PC-3 (cell line): ENCODE data around the gene LHFPL6. TPM values are rescaled to one million over a fixed set of nuclear protein-coding genes. Genes with fewer than 3 reads are reported as not detected.

Source experiments
- ATAC-seq: fragments of 200-7000 bp; cut with Tn5 transposase; 2 replicates; pipeline ENCODE4 v1.9.1; 2020; ENCODE audit warnings: mild to moderate bottlenecking, moderate library complexity
- BruUV-seq: library from RNA; stranded (reverse); fragments of 400-500 nt; replicated peaks from 2 replicates; lab custom pipeline; 2021; lab: Mats Ljungman, UMichigan
- CTCF ChIA-PET: fragments of 300-600 bp; sonication (Branson Sonifier 250); formaldehyde crosslinking; loops from one replicate; lab custom pipeline; 2022; ENCODE audit warnings: antibody characterized with exemption; lab: Charles Lee
- POLR2A ChIA-PET: fragments of 300-600 bp; sonication (Branson Sonifier 250); formaldehyde crosslinking; loops from one replicate; lab custom pipeline; 2022; ENCODE audit warnings: antibody characterized with exemption; ENCODE audit not compliant: unreplicated experiment; lab: Charles Lee
- DNase-seq: peaks from one replicate; pipeline ENCODE4 v3.0.0-alpha.2; 2015
- H2AFZ ChIP-seq: fragments of 300-600 bp; sonication (generic); 2 replicates; pipeline ENCODE4 v1.6.0; 2016; ENCODE audit warnings: antibody characterized with exemption, low read length
- H3F3A ChIP-seq: fragments of 300-600 bp; sonication (generic); one replicate; pipeline ENCODE4 v1.6.0; 2017; ENCODE audit warnings: antibody characterized with exemption, low read length, control low read depth, mild to moderate bottlenecking; ENCODE audit not compliant: unreplicated experiment
- H3K27ac ChIP-seq: fragments of 300-600 bp; sonication (generic); 2 replicates; pipeline ENCODE4 v1.5.1; 2016; ENCODE audit warnings: mild to moderate bottlenecking, low read length
- H3K27me3 ChIP-seq: fragments of 300-600 bp; sonication (generic); 2 replicates; pipeline ENCODE4 v1.6.1; 2016; ENCODE audit warnings: low read length, mixed read lengths
- H3K36me3 ChIP-seq: fragments of 300-600 bp; sonication (generic); 2 replicates; pipeline ENCODE4 v1.6.1; 2016; ENCODE audit warnings: low read depth, mixed run types, low read length, mixed read lengths
- H3K4me1 ChIP-seq: fragments of 300-600 bp; sonication (generic); 2 replicates; pipeline ENCODE4 v1.5.1; 2016; ENCODE audit warnings: low read length; ENCODE audit not compliant: insufficient read depth
- H3K4me2 ChIP-seq: fragments of 300-600 bp; sonication (generic); 2 replicates; pipeline ENCODE4 v1.6.0; 2016; ENCODE audit warnings: low read length
- H3K4me3 ChIP-seq: fragments of 300-600 bp; sonication (generic); 2 replicates; pipeline ENCODE4 v1.5.1; 2016; ENCODE audit warnings: mild to moderate bottlenecking, low read length, mixed read lengths
- H3K79me2 ChIP-seq: fragments of 300-600 bp; sonication (generic); 2 replicates; pipeline ENCODE4 v1.6.1; 2017; ENCODE audit warnings: low read length, mixed read lengths
- H3K9ac ChIP-seq: fragments of 300-600 bp; sonication (generic); 2 replicates; pipeline ENCODE4 v1.6.0; 2016; ENCODE audit warnings: mild to moderate bottlenecking, low read length
- H3K9me2 ChIP-seq: fragments of 300-600 bp; sonication (generic); replicated peaks from 2 replicates; pipeline ENCODE4 v1.6.1; 2016; ENCODE audit warnings: mixed run types, low read length, mixed read lengths
- H3K9me3 ChIP-seq: fragments of 300-600 bp; sonication (generic); 2 replicates; pipeline ENCODE4 v1.6.1; 2016; ENCODE audit warnings: low read length, mixed read lengths
- H4K20me1 ChIP-seq: fragments of 300-600 bp; sonication (generic); 2 replicates; pipeline ENCODE4 v1.6.1; 2016; ENCODE audit warnings: low read length, mixed read lengths
- EZH2 ChIP-seq: fragments of 300-600 bp; sonication (generic); IDR thresholded peaks from one replicate; pipeline ENCODE4 v1.6.1; 2017; ENCODE audit warnings: antibody characterized with exemption, mild to moderate bottlenecking, low read length; ENCODE audit not compliant: unreplicated experiment
- EZH2phosphoT487 ChIP-seq: fragments of 300-600 bp; sonication (generic); IDR thresholded peaks from 2 replicates; pipeline ENCODE4 v1.6.1; 2018; ENCODE audit warnings: mild to moderate bottlenecking, antibody characterized with exemption, low read length, borderline replicate concordance
- intact Hi-C: fragments of 100-400 bp; cut with micrococcal nuclease; formaldehyde crosslinking; loops from 2 replicates; pipeline ENCODE4 v1.9.0; 2023
- total RNA-seq: library from RNA; depleted of rRNA; stranded (reverse); fragments of >200 nt; gene quantifications from 2 replicates; pipeline ENCODE4 v1.2.3, GENCODE V29; 2014
- TF ChIP-seq, protein P1 (sequence below): fragments of 300-600 bp; sonication (generic); conservative IDR thresholded peaks from 2 replicates; pipeline ENCODE4 v1.5.1; 2017; ENCODE audit warnings: antibody characterized with exemption, low read depth, mild to moderate bottlenecking, low read length

The LHFPL6 gene
- total RNA-seq, 1 experiment from 2014 or later = 7.8 TPM

DNA sequence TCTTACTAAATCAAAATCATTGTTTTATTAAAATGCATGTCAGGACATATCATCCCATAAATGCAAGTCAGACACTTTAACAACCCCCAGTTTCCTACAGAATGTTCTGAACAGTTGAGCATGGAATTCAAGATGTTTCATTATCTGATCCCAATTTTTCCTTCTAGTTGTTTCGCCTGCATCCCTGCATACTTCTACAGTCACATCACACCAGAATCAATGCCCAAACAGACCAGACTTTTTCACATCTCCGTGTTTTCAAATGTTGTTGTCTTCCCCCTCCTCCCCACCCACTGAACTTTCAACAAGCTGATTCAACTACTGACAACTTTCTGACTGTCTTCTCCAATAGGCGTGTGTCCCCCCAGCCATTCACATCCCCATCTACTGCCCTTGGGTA, 48.6 kb downstream of the LHFPL6 start:
- Histone ChIP-seq H3K9ac (no peak overlapping the region), H3K27me3 (no peaks in the 10 kb centered on the region), H3K36me3 (no peaks in the 10 kb centered on the region), H3F3A (no peaks in the 10 kb centered on the region), H3K79me2 (no peaks in the 10 kb centered on the region), H3K9me2 (no peaks in the 10 kb centered on the region), H3K4me2 (no peak overlapping the region), H3K27ac (no peak overlapping the region), H4K20me1 (no peaks in the 10 kb centered on the region), H2AFZ (no peak overlapping the region), H3K4me1 (no peaks in the 10 kb centered on the region), H3K4me3 (no peak overlapping the region), H3K9me3 (no peaks in the 10 kb centered on the region)
- BruUV-seq = no TSS peak
- ATAC-seq (no peak), DNase-seq (no peak)
- ChIA-PET POLR2A (no interaction called here), CTCF (no interaction called here)
- intact Hi-C loops = no loop called here
- TF ChIP-seq EZH2phosphoT487 (no peak), EZH2 (no peak)
- TF ChIP-seq, protein P1, sequence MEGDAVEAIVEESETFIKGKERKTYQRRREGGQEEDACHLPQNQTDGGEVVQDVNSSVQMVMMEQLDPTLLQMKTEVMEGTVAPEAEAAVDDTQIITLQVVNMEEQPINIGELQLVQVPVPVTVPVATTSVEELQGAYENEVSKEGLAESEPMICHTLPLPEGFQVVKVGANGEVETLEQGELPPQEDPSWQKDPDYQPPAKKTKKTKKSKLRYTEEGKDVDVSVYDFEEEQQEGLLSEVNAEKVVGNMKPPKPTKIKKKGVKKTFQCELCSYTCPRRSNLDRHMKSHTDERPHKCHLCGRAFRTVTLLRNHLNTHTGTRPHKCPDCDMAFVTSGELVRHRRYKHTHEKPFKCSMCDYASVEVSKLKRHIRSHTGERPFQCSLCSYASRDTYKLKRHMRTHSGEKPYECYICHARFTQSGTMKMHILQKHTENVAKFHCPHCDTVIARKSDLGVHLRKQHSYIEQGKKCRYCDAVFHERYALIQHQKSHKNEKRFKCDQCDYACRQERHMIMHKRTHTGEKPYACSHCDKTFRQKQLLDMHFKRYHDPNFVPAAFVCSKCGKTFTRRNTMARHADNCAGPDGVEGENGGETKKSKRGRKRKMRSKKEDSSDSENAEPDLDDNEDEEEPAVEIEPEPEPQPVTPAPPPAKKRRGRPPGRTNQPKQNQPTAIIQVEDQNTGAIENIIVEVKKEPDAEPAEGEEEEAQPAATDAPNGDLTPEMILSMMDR = no peak

DNA sequence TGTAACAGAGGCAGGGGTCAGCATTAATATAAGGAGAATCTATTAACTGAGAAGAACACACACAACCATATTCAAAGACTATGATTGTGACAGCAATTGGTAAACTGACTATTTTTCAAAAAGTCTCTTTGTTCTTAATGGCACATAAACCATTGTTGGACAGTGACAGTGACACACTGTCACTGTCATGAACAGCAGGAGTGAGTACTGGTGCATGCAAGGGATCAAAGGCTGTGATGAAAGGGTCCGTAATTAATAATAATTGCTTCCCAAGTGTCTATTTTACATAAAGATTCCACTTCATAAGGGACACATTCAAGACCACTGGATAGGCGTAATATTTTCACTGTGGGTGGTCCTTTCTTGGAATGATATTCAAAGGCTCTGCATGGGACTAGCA, 50.7 kb downstream of the LHFPL6 start:
- Histone ChIP-seq H3K4me1 (no peaks in the 10 kb centered on the region), H4K20me1 (no peaks in the 10 kb centered on the region), H3K4me2 (no peak overlapping the region), H3K27me3 (no peaks in the 10 kb centered on the region), H3K9me3 (no peaks in the 10 kb centered on the region), H3K79me2 (no peaks in the 10 kb centered on the region), H3K36me3 (no peaks in the 10 kb centered on the region), H3K4me3 (no peak overlapping the region), H3K27ac (no peak overlapping the region), H2AFZ (no peak overlapping the region), H3K9me2 (no peaks in the 10 kb centered on the region), H3F3A (no peaks in the 10 kb centered on the region), H3K9ac (no peak overlapping the region)
- ChIA-PET POLR2A (no interaction called here), CTCF (no interaction called here)
- BruUV-seq = no TSS peak
- intact Hi-C loops = no loop called here
- ATAC-seq (no peak), DNase-seq (no peak)
- TF ChIP-seq EZH2 (no peak), EZH2phosphoT487 (no peak)
- TF ChIP-seq, protein P1 = no peak

DNA sequence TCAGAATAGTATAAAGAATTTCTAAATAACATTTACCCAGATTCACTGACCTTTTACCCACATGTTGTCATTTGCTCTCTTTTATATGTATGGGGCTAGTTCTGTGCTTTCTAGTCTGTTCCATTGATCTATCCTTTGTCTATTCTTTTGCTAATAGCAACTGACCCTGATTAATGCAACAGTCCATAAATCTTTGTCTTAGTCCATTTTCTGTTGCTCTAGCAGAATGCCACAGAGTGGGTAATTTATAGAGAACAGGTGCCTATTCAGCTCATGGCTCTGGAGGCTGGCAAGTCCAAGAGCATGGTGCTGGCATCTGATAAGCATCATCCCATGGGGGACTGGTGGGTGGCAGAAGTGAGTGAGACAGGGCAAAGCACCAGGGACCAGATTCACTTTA, 52.1 kb downstream of the LHFPL6 start:
- Histone ChIP-seq H3K27ac (no peak overlapping the region), H3K9ac (no peak overlapping the region), H3K4me2 (no peak overlapping the region), H3F3A (no peaks in the 10 kb centered on the region), H3K9me2 (no peaks in the 10 kb centered on the region), H3K79me2 (no peaks in the 10 kb centered on the region), H3K4me1 (no peaks in the 10 kb centered on the region), H4K20me1 (no peaks in the 10 kb centered on the region), H3K27me3 (no peaks in the 10 kb centered on the region), H3K9me3 (no peaks in the 10 kb centered on the region), H3K36me3 (no peaks in the 10 kb centered on the region), H2AFZ (no peak overlapping the region), H3K4me3 (no peak overlapping the region)
- POLR2A ChIA-PET = no interaction called here
- DNase-seq = no peak
- no peak for ATAC-seq
- intact Hi-C loops = no loop called here
- TF ChIP-seq, protein P1 = no peak
- TF ChIP-seq EZH2 (no peak), EZH2phosphoT487 (no peak)
- BruUV-seq = no TSS peak
- CTCF ChIA-PET = no interaction called here
